Measurements from ENCODE around the gene DAGLB. TPM values are rescaled to one million over a fixed set of nuclear protein-coding genes. Genes with fewer than 3 reads are reported as not detected.
"Not testable (repeated sequence)": the region's sequence is repeated elsewhere in the genome, so short reads cannot be mapped to it uniquely, and the experiment has no call there.

DAGLB gene
- polyA plus RNA-seq, 3 donors = 15.2 to 47.0 (median 16.4) TPM

GRCh38 chr7:6402041-6402440 lies 45.7 kb downstream of the DAGLB start:
- H3K4me3 ChIP-seq (replicated peaks in 1 of 3; ENCODE audit: low read depth in 2 of 3, low read length in 3 of 3) = no peak overlapping the region
- intact Hi-C loops (cut with micrococcal nuclease) = no loop called here

GRCh38 chr7:6401536-6401935 lies 46.2 kb downstream of the DAGLB start:
- peaks cover 0 to 2% (median 1%) of the 10 kb centered on the region in 3 donors for H3K27me3 Mint-ChIP-seq (ENCODE audit: low read depth in 3 of 3)
- TF ChIP-seq CTCF (IDR thresholded peaks at IDR 0.05) = no peak
- Histone ChIP-seq H2AFZ (ENCODE audit: insufficient read depth, low read depth, low read length, poor library complexity, severe bottlenecking) (no peak overlapping the region), H3K9me3 (replicated peaks in 1 of 2; ENCODE audit: control insufficient read depth in 1 of 2, insufficient read depth in 1 of 2, low read length in 2 of 2) (no peaks in the 10 kb centered on the region), H3K4me1 (ENCODE audit: control insufficient read depth in 1 of 2, insufficient read depth in 2 of 2, low read length in 2 of 2) (peaks cover 35 to 39% of the 10 kb centered on the region in 2 donors), H4K20me1 (ENCODE audit: insufficient read depth, low read length) (peaks cover 99% of the 10 kb centered on the region), H3K27me3 (ENCODE audit: control insufficient read depth in 2 of 2, insufficient read depth in 2 of 2, low read length in 2 of 2) (no peaks in the 10 kb centered on the region), H3K27ac (ENCODE audit: low read depth in 1 of 2, low read length in 2 of 2) (peak overlapping the region in 1 of 2 donors; percentile 83), H3K36me3 (replicated peaks in 1 of 2; ENCODE audit: control insufficient read depth in 1 of 2, insufficient read depth in 2 of 2, low read length in 2 of 2) (peaks cover 64 to 77% of the 10 kb centered on the region in 2 donors), H3K9ac (ENCODE audit: insufficient read depth, low read length, poor library complexity, severe bottlenecking) (no peak overlapping the region), H3K4me2 (replicated peaks; ENCODE audit: extremely low read depth, low read length, poor library complexity, severe bottlenecking) (no peak overlapping the region), H3K79me2 (ENCODE audit: insufficient read depth, low read length) (peaks cover 90% of the 10 kb centered on the region), H3K4me3 (replicated peaks in 1 of 3; ENCODE audit: low read depth in 2 of 3, low read length in 3 of 3) (no peak overlapping the region)
- WGBS (ENCODE audit: insufficient coverage) = 100% methylated on average over 1 of the region's 10 CpGs
- DNase-seq = no peak
- intact Hi-C loops (cut with micrococcal nuclease) = no loop called here
- H3K4me1 Mint-ChIP-seq = peaks cover 42% of the 10 kb centered on the region
- H3K4me3 Mint-ChIP-seq = no peak overlapping the region
- peak overlapping the region in 4 of 7 donors; percentile 65 to 82 (median 78) for H3K27ac Mint-ChIP-seq
- peaks cover 67 to 83% of the 10 kb centered on the region in 2 donors for H3K36me3 Mint-ChIP-seq
- no peaks in the 10 kb centered on the region for H3K9me3 Mint-ChIP-seq

More at GRCh38 chr7:6402041-6402440, 45.7 kb downstream of the DAGLB start:
- no peak overlapping the region for H3K9ac ChIP-seq (ENCODE audit: insufficient read depth, low read length, poor library complexity, severe bottlenecking)
- no peak for TF ChIP-seq CTCF (IDR thresholded peaks at IDR 0.05)
- Mint-ChIP-seq H3K4me3 (no peak overlapping the region), H3K9me3 (no peaks in the 10 kb centered on the region), H3K4me1 (peaks cover 37% of the 10 kb centered on the region), H3K27ac (peak overlapping the region in 5 of 7 donors; percentile 20 to 82 (median 65)), H3K36me3 (peaks cover 67 to 87% of the 10 kb centered on the region in 2 donors), H3K27me3 (ENCODE audit: low read depth in 3 of 3) (peaks cover 0 to 2% (median 1%) of the 10 kb centered on the region in 3 donors)
- no peak overlapping the region for H3K4me2 ChIP-seq (replicated peaks; ENCODE audit: extremely low read depth, low read length, poor library complexity, severe bottlenecking)
- no peak overlapping the region for H2AFZ ChIP-seq (ENCODE audit: insufficient read depth, low read depth, low read length, poor library complexity, severe bottlenecking)
- peaks cover 66 to 80% of the 10 kb centered on the region in 2 donors for H3K36me3 ChIP-seq (replicated peaks in 1 of 2; ENCODE audit: control insufficient read depth in 1 of 2, insufficient read depth in 2 of 2, low read length in 2 of 2)
- DNase-seq = no peak
- peak overlapping the region; percentile 3 to 83 for H3K27ac ChIP-seq (ENCODE audit: low read depth in 1 of 2, low read length in 2 of 2)
- no peaks in the 10 kb centered on the region for H3K27me3 ChIP-seq (ENCODE audit: control insufficient read depth in 2 of 2, insufficient read depth in 2 of 2, low read length in 2 of 2)
- peaks cover 99% of the 10 kb centered on the region for H4K20me1 ChIP-seq (ENCODE audit: insufficient read depth, low read length)
- 91% methylated on average over 6 of the region's 17 CpGs for WGBS (ENCODE audit: insufficient coverage)
- peaks cover 30 to 35% of the 10 kb centered on the region in 2 donors for H3K4me1 ChIP-seq (ENCODE audit: control insufficient read depth in 1 of 2, insufficient read depth in 2 of 2, low read length in 2 of 2)
- H3K79me2 ChIP-seq (ENCODE audit: insufficient read depth, low read length) = peaks cover 90% of the 10 kb centered on the region
- no peaks in the 10 kb centered on the region for H3K9me3 ChIP-seq (replicated peaks in 1 of 2; ENCODE audit: control insufficient read depth in 1 of 2, insufficient read depth in 1 of 2, low read length in 2 of 2)

GRCh38 chr7:6400243-6401105 lies 47.3 kb downstream of the DAGLB start:
- 71% methylated on average over 13 of the region's 19 CpGs for WGBS (ENCODE audit: insufficient coverage)
- H3K27me3 Mint-ChIP-seq (ENCODE audit: low read depth in 3 of 3); H3K4me3 Mint-ChIP-seq; H3K9me3 Mint-ChIP-seq; H3K9me3 ChIP-seq (replicated peaks in 1 of 2; ENCODE audit: control insufficient read depth in 1 of 2, insufficient read depth in 1 of 2, low read length in 2 of 2); intact Hi-C loops (cut with micrococcal nuclease); DNase-seq; H2AFZ ChIP-seq (ENCODE audit: insufficient read depth, low read depth, low read length, poor library complexity, severe bottlenecking); H3K27me3 ChIP-seq (ENCODE audit: control insufficient read depth in 2 of 2, insufficient read depth in 2 of 2, low read length in 2 of 2): not testable (repeated sequence)
- Histone ChIP-seq H4K20me1 (ENCODE audit: insufficient read depth, low read length) (peaks cover 99% of the 10 kb centered on the region), H3K4me2 (replicated peaks; ENCODE audit: extremely low read depth, low read length, poor library complexity, severe bottlenecking) (peak overlapping the region; percentile 29), H3K79me2 (ENCODE audit: insufficient read depth, low read length) (peaks cover 90% of the 10 kb centered on the region), H3K4me1 (ENCODE audit: control insufficient read depth in 1 of 2, insufficient read depth in 2 of 2, low read length in 2 of 2) (peaks cover 46 to 49% of the 10 kb centered on the region in 2 donors), H3K4me3 (replicated peaks in 1 of 3; ENCODE audit: low read depth in 2 of 3, low read length in 3 of 3) (peak overlapping the region in 1 of 3 experiments; percentile 32), H3K9ac (ENCODE audit: insufficient read depth, low read length, poor library complexity, severe bottlenecking) (peak overlapping the region; percentile 4), H3K27ac (ENCODE audit: low read depth in 1 of 2, low read length in 2 of 2) (peak overlapping the region; percentile 18 to 83), H3K36me3 (replicated peaks in 1 of 2; ENCODE audit: control insufficient read depth in 1 of 2, insufficient read depth in 2 of 2, low read length in 2 of 2) (peaks cover 54 to 66% of the 10 kb centered on the region in 2 donors)
- Mint-ChIP-seq H3K36me3 (peaks cover 61 to 73% of the 10 kb centered on the region in 2 donors), H3K27ac (peak overlapping the region; percentile 65 to 92 (median 82)), H3K4me1 (peaks cover 53% of the 10 kb centered on the region)

Data from CD14-positive monocyte (primary cell).